Measurements from ENCODE around the gene MLF2.
"Not testable (repeated sequence)": the region's sequence is repeated elsewhere in the genome, so short reads cannot be mapped to it uniquely, and the experiment has no call there.

MLF2 gene

GRCh38 chr12:6751767-6752166 is 1.2 kb downstream of the MLF2 start:
- peak overlapping the region; percentile 98 for H3K27ac ChIP-seq
- TF ChIP-seq CTCF (conservative IDR thresholded peaks at IDR 0.05), result no peak
- TF ChIP-seq ZFX (IDR thresholded peaks at IDR 0.05), result no peak

- TF ChIP-seq CTCF (conservative IDR thresholded peaks at IDR 0.05), result no peak
- TF ChIP-seq ZFX (IDR thresholded peaks at IDR 0.05), result no peak
- no peak overlapping the region for H3K27ac ChIP-seq
Observed at GRCh38 chr12:6750506-6750905, 2.4 kb downstream of the MLF2 start.

- TF ChIP-seq CTCF (conservative IDR thresholded peaks at IDR 0.05) (no peak), ZFX (IDR thresholded peaks at IDR 0.05) (no peak)
- no peak overlapping the region for H3K27ac ChIP-seq
Observed at GRCh38 chr12:6748761-6749160, 4.2 kb downstream of the MLF2 start.

- H3K27ac ChIP-seq, result no peak overlapping the region
- TF ChIP-seq CTCF (conservative IDR thresholded peaks at IDR 0.05), result no peak
- TF ChIP-seq ZFX (IDR thresholded peaks at IDR 0.05), result no peak
Observed at GRCh38 chr12:6747216-6747615, 5.7 kb downstream of the MLF2 start.

GRCh38 chr12:6745741-6746525 is 7.0 kb downstream of the MLF2 start:
- no peak overlapping the region for H3K27ac ChIP-seq
- TF ChIP-seq ZFX (IDR thresholded peaks at IDR 0.05) (no peak), CTCF (conservative IDR thresholded peaks at IDR 0.05) (no peak)

- H3K27ac ChIP-seq, result not testable (repeated sequence)
Observed at GRCh38 chr12:6743300-6743699, 9.6 kb downstream of the MLF2 start.

GRCh38 chr12:6742834-6743233 is 10.1 kb downstream of the MLF2 start:
- TF ChIP-seq ZFX (IDR thresholded peaks at IDR 0.05) (no peak), CTCF (conservative IDR thresholded peaks at IDR 0.05) (no peak)
- no peak overlapping the region for H3K27ac ChIP-seq

- not testable (repeated sequence) for H3K27ac ChIP-seq
Observed at GRCh38 chr12:6742080-6742479, 10.9 kb downstream of the MLF2 start.
